Measurements from ENCODE around the gene PRDM16. TPM values are rescaled to one million over a fixed set of nuclear protein-coding genes. Genes with fewer than 3 reads are reported as not detected.

Gene PRDM16
- total RNA-seq, 4 donors from 2014 or later = 0.41 to 0.95 TPM; not detected in 2

GRCh38 chr1:3396411-3396810 lies 327.4 kb downstream of the PRDM16 start:
- H3K27ac ChIP-seq = no peak overlapping the region
- intact Hi-C loops (cut with DNase I; ENCODE audit: low total_unique reads) (no loop called here), in situ Hi-C loops (cut with MboI; ENCODE audit: low pct_ligation_motif_present in 1 of 4, low pct_unique_long_range_greater_than_20kb in 1 of 4, low sequenced_read_pairs in 3 of 4) (no loop called here)
- peaks cover 86% of the 10 kb centered on the region for H3K27me3 ChIP-seq
- H3K9me3 ChIP-seq = no peaks in the 10 kb centered on the region
- no peak overlapping the region for H3K4me3 ChIP-seq
- WGBS, 2 donors (ENCODE audit: low coverage in 1 of 2) = 77% methylated on average over 11 of the region's 11 CpGs; no CpG with 5 or more reads in 1 of the 2 donors
- no peak for DNase-seq
- H3K4me1 ChIP-seq = peaks cover 9 to 18% (median 13%) of the 10 kb centered on the region in 4 donors
- no peaks in the 10 kb centered on the region for H3K36me3 ChIP-seq
- TF ChIP-seq POLR2AphosphoS5 (IDR thresholded peaks at IDR 0.05) = no peak

GRCh38 chr1:3397311-3397710 lies 328.3 kb downstream of the PRDM16 start:
- in situ Hi-C loops (cut with MboI; ENCODE audit: low pct_ligation_motif_present in 1 of 4, low pct_unique_long_range_greater_than_20kb in 1 of 4, low sequenced_read_pairs in 3 of 4) = no loop called here
- Histone ChIP-seq H3K27me3 (peaks cover 77% of the 10 kb centered on the region), H3K27ac (no peak overlapping the region), H3K4me1 (peaks cover 9 to 21% (median 13%) of the 10 kb centered on the region in 4 donors), H3K4me3 (no peak overlapping the region), H3K9me3 (no peaks in the 10 kb centered on the region), H3K36me3 (no peaks in the 10 kb centered on the region)
- no peak for DNase-seq
- WGBS, 2 donors (ENCODE audit: low coverage in 1 of 2) = 72% methylated on average over 17 of the region's 17 CpGs; no CpG with 5 or more reads in 1 of the 2 donors
- TF ChIP-seq EP300 (IDR thresholded peaks at IDR 0.05; ENCODE audit: low read depth) (no peak), CTCF (IDR thresholded peaks at IDR 0.05) (no peak), POLR2AphosphoS5 (IDR thresholded peaks at IDR 0.05) (no peak), POLR2A (IDR thresholded peaks at IDR 0.05) (no peak)
- intact Hi-C loops (cut with DNase I; ENCODE audit: low total_unique reads) = no loop called here

GRCh38 chr1:3398396-3399140 lies 329.6 kb downstream of the PRDM16 start:
- H3K27me3 ChIP-seq = peaks cover 65% of the 10 kb centered on the region
- intact Hi-C loops (cut with DNase I; ENCODE audit: low total_unique reads) = no loop called here
- 70 to 80% methylated on average over 8 to 25 of the region's 25 CpGs for WGBS, 2 donors (ENCODE audit: low coverage in 1 of 2)

GRCh38 chr1:3399732-3400131 lies 330.7 kb downstream of the PRDM16 start:
- TF ChIP-seq POLR2A (IDR thresholded peaks at IDR 0.05) (no peak), EP300 (IDR thresholded peaks at IDR 0.05; ENCODE audit: low read depth) (no peak), CTCF (IDR thresholded peaks at IDR 0.05) (no peak), POLR2AphosphoS5 (IDR thresholded peaks at IDR 0.05) (no peak)
- H3K4me3 ChIP-seq = no peak overlapping the region
- H3K4me1 ChIP-seq = peaks cover 0 to 8% (median 0%) of the 10 kb centered on the region in 4 donors
- no peak overlapping the region for H3K27ac ChIP-seq
- no peaks in the 10 kb centered on the region for H3K9me3 ChIP-seq
- peaks cover 53% of the 10 kb centered on the region for H3K27me3 ChIP-seq
- in situ Hi-C loops (cut with MboI; ENCODE audit: low pct_ligation_motif_present in 1 of 4, low pct_unique_long_range_greater_than_20kb in 1 of 4, low sequenced_read_pairs in 3 of 4) (loop anchor here in 1 of 4 donors (25.0 kb wide), 1 partner anchor 387 kb away; the partner anchor contains the start of gene ACTRT2), intact Hi-C loops (cut with DNase I; ENCODE audit: low total_unique reads) (no loop called here)
- no peaks in the 10 kb centered on the region for H3K36me3 ChIP-seq
- no peak for DNase-seq
- 89% methylated on average over 5 of the region's 5 CpGs; no CpG with 5 or more reads in 1 of the 2 donors for WGBS, 2 donors (ENCODE audit: low coverage in 1 of 2)

More at GRCh38 chr1:3398396-3399140, 329.6 kb downstream of the PRDM16 start:
- no peaks in the 10 kb centered on the region for H3K36me3 ChIP-seq
- H3K4me1 ChIP-seq = peaks cover 3 to 15% (median 7%) of the 10 kb centered on the region in 4 donors
- H3K27ac ChIP-seq = no peak overlapping the region
- in situ Hi-C loops (cut with MboI; ENCODE audit: low pct_ligation_motif_present in 1 of 4, low pct_unique_long_range_greater_than_20kb in 1 of 4, low sequenced_read_pairs in 3 of 4) = no loop called here
- H3K9me3 ChIP-seq = no peaks in the 10 kb centered on the region
- DNase-seq = no peak
- TF ChIP-seq EP300 (IDR thresholded peaks at IDR 0.05; ENCODE audit: low read depth) = no peak
- no peak for TF ChIP-seq POLR2A (IDR thresholded peaks at IDR 0.05)
- TF ChIP-seq POLR2AphosphoS5 (IDR thresholded peaks at IDR 0.05) = no peak
- no peak for TF ChIP-seq CTCF (IDR thresholded peaks at IDR 0.05)
- no peak overlapping the region for H3K4me3 ChIP-seq
